SK-N-SH (cell line): ENCODE data around the gene PAQR7. TPM values are rescaled to one million over a fixed set of nuclear protein-coding genes. Genes with fewer than 3 reads are reported as not detected.

Experiments
- CTCF ChIA-PET: fragments of 300-600, 350-600 bp; formaldehyde crosslinking; extraction: SDS; loops from one replicate; lab custom pipeline; 2021; lab: Yijun Ruan, JAX
- POLR2A ChIA-PET: fragments of 350-600 bp; sonication (Branson Sonifier 250); formaldehyde crosslinking; extraction: SDS; loops from one replicate; lab custom pipeline; 2020; ENCODE audit warnings: antibody characterized with exemption, inconsistent platforms; lab: Yijun Ruan, JAX
- DNase-seq: peaks from one replicate; pipeline ENCODE4 v3.0.0; 2012
- H2AFZ ChIP-seq: fragments of 200-600 bp; sonication (generic); 2 replicates; pipeline ENCODE4 v1.8.1; 2016; ENCODE audit warnings: antibody characterized with exemption, mild to moderate bottlenecking, low read depth
- H3F3A ChIP-seq: fragments of 200-600 bp; sonication (generic); replicated peaks from 2 replicates; pipeline ENCODE3; 2016; ENCODE audit warnings: antibody characterized with exemption, mild to moderate bottlenecking; ENCODE audit not compliant: insufficient read depth
- H3K27ac ChIP-seq, 2 experiments: fragments of 200-500 bp in 1 of 2; fragments of 200-600 bp in 1 of 2; sonication (Bioruptor generic) in 1 of 2; sonication (generic), shearing (Covaris generic) in 1 of 2; 2 replicates each; pipeline versions ENCODE4 v1.5.1 to v1.6.1; 2014 to 2016; ENCODE audit warnings: low read depth in 2 of 2, inconsistent platforms in 1 of 2, low read length in 1 of 2, mild to moderate bottlenecking in 1 of 2, mixed read lengths in 1 of 2
- H3K27me3 ChIP-seq: fragments of 200-600 bp; sonication (generic), shearing (Covaris generic); 2 replicates; pipeline ENCODE4 v1.6.1; 2016; ENCODE audit warnings: mixed run types; ENCODE audit not compliant: insufficient read depth
- H3K36me3 ChIP-seq, 2 experiments: fragments of 200-500 bp in 1 of 2; fragments of 200-600 bp in 1 of 2; sonication (Bioruptor generic) in 1 of 2; sonication (generic) in 1 of 2; replicated peaks in 1 of 2; 2 replicates each; pipeline versions ENCODE3 to v1.5.1; 2014 to 2016; ENCODE audit warnings: low read length in 1 of 2, mild to moderate bottlenecking in 1 of 2; ENCODE audit not compliant: insufficient read depth in 2 of 2, control insufficient read depth in 1 of 2
- H3K4me1 ChIP-seq, 2 experiments: fragments of 200-500 bp in 1 of 2; fragments of 200-600 bp in 1 of 2; sonication (Bioruptor generic) in 1 of 2; sonication (generic), shearing (Covaris generic) in 1 of 2; 2 replicates each; pipeline versions ENCODE4 v1.5.1 to v1.6.1; 2014 to 2016; ENCODE audit warnings: low read depth in 1 of 2, low read length in 1 of 2, mixed run types in 1 of 2; ENCODE audit not compliant: insufficient read depth in 2 of 2, control insufficient read depth in 1 of 2
- H3K4me2 ChIP-seq: fragments of 200-600 bp; sonication (generic), shearing (Covaris generic); 2 replicates; pipeline ENCODE4 v1.6.1; 2017; ENCODE audit warnings: mixed run types
- H3K4me3 ChIP-seq, 2 experiments: fragments of 200-500 bp in 1 of 2; fragments of 200-600 bp in 1 of 2; sonication (Bioruptor generic) in 1 of 2; sonication (generic), shearing (Covaris generic) in 1 of 2; 2 replicates each; pipeline versions ENCODE4 v1.5.1 to v1.8.1; 2014 to 2016; ENCODE audit warnings: low read depth in 2 of 2, inconsistent platforms in 1 of 2, low read length in 1 of 2, mild to moderate bottlenecking in 1 of 2, mixed read lengths in 1 of 2, moderate library complexity in 1 of 2
- H3K79me2 ChIP-seq: fragments of 200-600 bp; sonication (generic); 2 replicates; pipeline ENCODE4 v1.8.1; 2017; ENCODE audit warnings: mild to moderate bottlenecking; ENCODE audit not compliant: insufficient read depth
- H3K9ac ChIP-seq: fragments of 200-600 bp; sonication (generic); 2 replicates; pipeline ENCODE4 v1.6.1; 2017; ENCODE audit warnings: mixed run types
- H3K9me2 ChIP-seq: fragments of 200-600 bp; sonication (generic); 2 replicates; pipeline ENCODE4 v1.6.1; 2017; ENCODE audit warnings: mixed run types
- H3K9me3 ChIP-seq: fragments of 200-600 bp; sonication (generic); 2 replicates; pipeline ENCODE4 v1.6.1; 2017; ENCODE audit warnings: mixed run types, mild to moderate bottlenecking, moderate library complexity
- H4K20me1 ChIP-seq: fragments of 200-600 bp; sonication (generic); 2 replicates; pipeline ENCODE4 v1.6.1; 2017; ENCODE audit warnings: mild to moderate bottlenecking, mixed run types; ENCODE audit not compliant: insufficient read depth
- CHD2 ChIP-seq: fragments of 150-350 bp; IDR thresholded peaks from 2 replicates; pipeline ENCODE4 v1.6.1; 2018; ENCODE audit warnings: low read length; ENCODE audit not compliant: partially characterized antibody
- FOXM1 ChIP-seq: IDR thresholded peaks from 2 replicates; pipeline ENCODE4 v1.4.0; 2012; ENCODE audit warnings: low read depth, mild to moderate bottlenecking
- GATA2 ChIP-seq: sonication (generic); formaldehyde crosslinking; IDR thresholded peaks from 2 replicates; pipeline ENCODE4 v1.5.0; 2020; ENCODE audit warnings: mild to moderate bottlenecking, missing genetic modification reagents
- JUND ChIP-seq: IDR thresholded peaks from 2 replicates; pipeline ENCODE4 v1.4.0; 2012
- MEF2A ChIP-seq: IDR thresholded peaks from 2 replicates; pipeline ENCODE4 v1.4.0; 2012; ENCODE audit warnings: low read depth, borderline replicate concordance
- MXI1 ChIP-seq: IDR thresholded peaks from 2 replicates; pipeline ENCODE4 v1.6.1; 2012; ENCODE audit warnings: mild to moderate bottlenecking, low read depth, low read length, improper control_type of control experiment
- NRF1 ChIP-seq: IDR thresholded peaks from 2 replicates; pipeline ENCODE4 v1.6.1; 2012; ENCODE audit warnings: low read depth, mild to moderate bottlenecking, low read length
- POLR2AphosphoS5 ChIP-seq: IDR thresholded peaks from 2 replicates; pipeline ENCODE4 v1.6.1; 2012; ENCODE audit warnings: low read depth, low read length
- SIN3A ChIP-seq: IDR thresholded peaks from 2 replicates; pipeline ENCODE4 v1.6.1; 2012; ENCODE audit warnings: low read depth, mild to moderate bottlenecking, low read length, moderate library complexity, borderline replicate concordance
- SMC3 ChIP-seq: IDR thresholded peaks from 2 replicates; pipeline ENCODE4 v1.6.1; 2012; ENCODE audit warnings: low read depth, low read length, improper control_type of control experiment
- TCF12 ChIP-seq: IDR thresholded peaks from 2 replicates; pipeline ENCODE4 v1.4.0; 2012
- YY1 ChIP-seq: IDR thresholded peaks from 2 replicates; pipeline ENCODE4 v1.4.0; 2012; ENCODE audit warnings: low read depth, mild to moderate bottlenecking
- WGBS: methylation state at CpG from one replicate; pipeline ENCODE4 v1.1.6; 2017; ENCODE audit warnings: low lambda C conversion rate; 5-methylcytosine and 5-hydroxymethylcytosine counted together
- polyA plus RNA-seq, 3 experiments: library from polyadenylated mRNA; depleted of rRNA; stranded (reverse); fragments of >200 nt; gene quantifications; 2 replicates each; pipeline ENCODE4 v1.2.3, GENCODE V29; 2012
- TF ChIP-seq, protein P1 (sequence below): IDR thresholded peaks from 2 replicates; pipeline ENCODE4 v1.4.0; 2012; ENCODE audit warnings: low read depth
- TF ChIP-seq, protein P2 (sequence below): IDR thresholded peaks from 2 replicates; pipeline ENCODE4 v1.4.0; 2012; ENCODE audit warnings: low read depth, borderline replicate concordance
- TF ChIP-seq, protein P3 (sequence below): IDR thresholded peaks from 2 replicates; pipeline ENCODE4; 2012
- TF ChIP-seq, protein P4 (sequence below): fragments of 150-350 bp; IDR thresholded peaks from 2 replicates; pipeline ENCODE4 v1.6.1; 2017; ENCODE audit warnings: antibody characterized with exemption, low read length, low read depth, borderline replicate concordance
- TF ChIP-seq, protein P5 (sequence below): fragments of 150-350 bp; IDR thresholded peaks from 2 replicates; pipeline ENCODE4 v1.6.1; 2016; ENCODE audit warnings: mild to moderate bottlenecking, low read depth, low read length

The PAQR7 gene
- polyA plus RNA-seq, 1 of the 3 experiments (the other 2 are of a cell fraction): 5.6 TPM

DNA sequence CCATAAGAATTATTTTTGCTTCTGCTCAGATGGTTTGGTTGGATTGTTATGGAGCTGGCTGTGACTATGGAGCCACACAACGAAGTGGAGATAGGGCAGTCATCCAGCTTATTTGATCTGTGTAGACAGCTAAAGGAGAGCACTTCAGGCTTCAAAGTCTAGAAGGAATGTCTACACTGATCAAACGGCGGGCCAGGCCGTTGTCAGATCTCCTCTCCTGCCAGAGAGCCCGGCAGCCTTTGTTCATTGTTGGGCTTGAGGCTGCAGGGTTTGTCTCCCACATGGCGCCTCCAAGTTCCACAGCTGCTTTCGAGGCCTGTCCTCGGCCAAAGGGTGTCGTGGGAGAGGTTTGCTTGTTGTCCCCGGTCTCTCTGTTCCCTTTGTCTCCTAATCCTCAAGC lies 33.5 kb upstream of the PAQR7 start:
- H3K27ac ChIP-seq: no peak overlapping the region
- H3K4me3 ChIP-seq: no peak overlapping the region
- peaks cover 7% of the 10 kb centered on the region; the same call in 1 of the 2 replicates for H4K20me1 ChIP-seq
- no peak overlapping the region for H2AFZ ChIP-seq
- no peaks in the 10 kb centered on the region for H3K36me3 ChIP-seq
- no peaks in the 10 kb centered on the region for H3K27me3 ChIP-seq
- H3F3A ChIP-seq: peaks cover 21% of the 10 kb centered on the region
- TF ChIP-seq, protein P1, sequence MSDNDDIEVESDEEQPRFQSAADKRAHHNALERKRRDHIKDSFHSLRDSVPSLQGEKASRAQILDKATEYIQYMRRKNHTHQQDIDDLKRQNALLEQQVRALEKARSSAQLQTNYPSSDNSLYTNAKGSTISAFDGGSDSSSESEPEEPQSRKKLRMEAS: no peak
- TF ChIP-seq, protein P2, sequence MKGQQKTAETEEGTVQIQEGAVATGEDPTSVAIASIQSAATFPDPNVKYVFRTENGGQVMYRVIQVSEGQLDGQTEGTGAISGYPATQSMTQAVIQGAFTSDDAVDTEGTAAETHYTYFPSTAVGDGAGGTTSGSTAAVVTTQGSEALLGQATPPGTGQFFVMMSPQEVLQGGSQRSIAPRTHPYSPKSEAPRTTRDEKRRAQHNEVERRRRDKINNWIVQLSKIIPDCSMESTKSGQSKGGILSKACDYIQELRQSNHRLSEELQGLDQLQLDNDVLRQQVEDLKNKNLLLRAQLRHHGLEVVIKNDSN: no peak
- no peak for TF ChIP-seq JUND
- TF ChIP-seq, protein P3, sequence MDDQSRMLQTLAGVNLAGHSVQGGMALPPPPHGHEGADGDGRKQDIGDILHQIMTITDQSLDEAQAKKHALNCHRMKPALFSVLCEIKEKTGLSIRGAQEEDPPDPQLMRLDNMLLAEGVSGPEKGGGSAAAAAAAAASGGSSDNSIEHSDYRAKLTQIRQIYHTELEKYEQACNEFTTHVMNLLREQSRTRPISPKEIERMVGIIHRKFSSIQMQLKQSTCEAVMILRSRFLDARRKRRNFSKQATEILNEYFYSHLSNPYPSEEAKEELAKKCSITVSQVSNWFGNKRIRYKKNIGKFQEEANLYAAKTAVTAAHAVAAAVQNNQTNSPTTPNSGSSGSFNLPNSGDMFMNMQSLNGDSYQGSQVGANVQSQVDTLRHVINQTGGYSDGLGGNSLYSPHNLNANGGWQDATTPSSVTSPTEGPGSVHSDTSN: no peak
- no peak for TF ChIP-seq YY1
- no peak for TF ChIP-seq SMC3
- no peak for TF ChIP-seq MXI1
- TF ChIP-seq NRF1: no peak
- no peak for TF ChIP-seq GATA2 (CRISPR knock-in tag)
- TF ChIP-seq, protein P4, sequence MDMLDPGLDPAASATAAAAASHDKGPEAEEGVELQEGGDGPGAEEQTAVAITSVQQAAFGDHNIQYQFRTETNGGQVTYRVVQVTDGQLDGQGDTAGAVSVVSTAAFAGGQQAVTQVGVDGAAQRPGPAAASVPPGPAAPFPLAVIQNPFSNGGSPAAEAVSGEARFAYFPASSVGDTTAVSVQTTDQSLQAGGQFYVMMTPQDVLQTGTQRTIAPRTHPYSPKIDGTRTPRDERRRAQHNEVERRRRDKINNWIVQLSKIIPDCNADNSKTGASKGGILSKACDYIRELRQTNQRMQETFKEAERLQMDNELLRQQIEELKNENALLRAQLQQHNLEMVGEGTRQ: no peak
- no peak for TF ChIP-seq CHD2
- no peak for TF ChIP-seq FOXM1
- no peak for TF ChIP-seq POLR2AphosphoS5
- TF ChIP-seq, protein P5, sequence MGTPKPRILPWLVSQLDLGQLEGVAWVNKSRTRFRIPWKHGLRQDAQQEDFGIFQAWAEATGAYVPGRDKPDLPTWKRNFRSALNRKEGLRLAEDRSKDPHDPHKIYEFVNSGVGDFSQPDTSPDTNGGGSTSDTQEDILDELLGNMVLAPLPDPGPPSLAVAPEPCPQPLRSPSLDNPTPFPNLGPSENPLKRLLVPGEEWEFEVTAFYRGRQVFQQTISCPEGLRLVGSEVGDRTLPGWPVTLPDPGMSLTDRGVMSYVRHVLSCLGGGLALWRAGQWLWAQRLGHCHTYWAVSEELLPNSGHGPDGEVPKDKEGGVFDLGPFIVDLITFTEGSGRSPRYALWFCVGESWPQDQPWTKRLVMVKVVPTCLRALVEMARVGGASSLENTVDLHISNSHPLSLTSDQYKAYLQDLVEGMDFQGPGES: no peak
- TF ChIP-seq SIN3A: no peak
- TF ChIP-seq TCF12: no peak
- no peak for TF ChIP-seq MEF2A
- no peaks in the 10 kb centered on the region for H3K9me3 ChIP-seq
- H3K4me1 ChIP-seq: peaks cover 5 to 9% of the 10 kb centered on the region in 2 experiments; a peak in 3 of 4 replicates
- no peaks in the 10 kb centered on the region for H3K9me2 ChIP-seq
- H3K79me2 ChIP-seq: peaks cover 15% of the 10 kb centered on the region
- 75% methylated on average over 10 of the region's 10 CpGs for WGBS
- CTCF ChIA-PET: interaction anchor here (6.5 kb wide), 1 partner anchor 14 kb away, joined by 57 read pairs; no protein-coding TSS in a partner anchor
- POLR2A ChIA-PET: interaction anchor here (0.8 kb wide), 1 partner anchor 89 kb away, joined by 3 read pairs; the partner anchor contains the start of gene PAFAH2
- no peak overlapping the region for H3K9ac ChIP-seq
- H3K4me2 ChIP-seq: no peak overlapping the region
- DNase-seq: no peak
